Measurements from ENCODE around the gene UGT1A3. TPM values are rescaled to one million over a fixed set of nuclear protein-coding genes. Genes with fewer than 3 reads are reported as not detected.

Gene UGT1A3
- total RNA-seq, 1 donor from 2014 or later, result not detected

DNA sequence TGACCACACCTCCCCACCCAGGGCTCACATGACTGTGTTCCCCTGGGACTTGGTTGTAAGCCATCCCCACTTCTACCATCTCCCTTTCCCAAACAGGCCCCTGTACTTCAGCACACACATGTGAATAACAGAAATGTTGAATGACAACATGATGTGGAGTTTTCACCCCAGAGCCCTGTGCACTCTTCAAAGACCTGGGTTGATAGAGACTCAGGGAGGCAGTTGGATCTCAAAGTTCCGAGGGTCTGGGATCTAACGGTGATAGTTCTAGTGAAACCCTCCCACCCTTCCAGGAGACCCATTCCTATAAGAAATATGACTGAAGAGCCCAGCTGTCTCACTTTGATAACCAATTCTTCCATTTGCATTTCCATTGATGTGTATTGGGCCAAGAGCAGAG, 49.2 kb downstream of the UGT1A3 start, which contains the start of gene MROH2A:
TSS of gene MROH2A (plus strand) at position 301 of the 400 bp plus-strand sequence. CDS start 1,029 bp downstream, outside the sequence.
- no peak for DNase-seq
- CTCF ChIA-PET, result no interaction called here
- no peak for ATAC-seq (ENCODE audit: low read depth)
- no peaks in the 10 kb centered on the region for H3K4me1 Mint-ChIP-seq
- H3K27me3 Mint-ChIP-seq, result peaks cover 27% of the 10 kb centered on the region
- H3K4me3 Mint-ChIP-seq, result no peak within 1 kb of the TSS
- POLR2A ChIA-PET, result no interaction called here
- H3K36me3 Mint-ChIP-seq (ENCODE audit: low read depth), result no peaks in the 10 kb centered on the region
- no peak within 1 kb of the TSS for H3K27ac Mint-ChIP-seq
- H3K9me3 Mint-ChIP-seq, result peaks cover 12% of the 10 kb centered on the region
- intact Hi-C loops (cut with micrococcal nuclease), result no loop called here
- TF ChIP-seq CTCF (IDR thresholded peaks at IDR 0.05), result no peak

DNA sequence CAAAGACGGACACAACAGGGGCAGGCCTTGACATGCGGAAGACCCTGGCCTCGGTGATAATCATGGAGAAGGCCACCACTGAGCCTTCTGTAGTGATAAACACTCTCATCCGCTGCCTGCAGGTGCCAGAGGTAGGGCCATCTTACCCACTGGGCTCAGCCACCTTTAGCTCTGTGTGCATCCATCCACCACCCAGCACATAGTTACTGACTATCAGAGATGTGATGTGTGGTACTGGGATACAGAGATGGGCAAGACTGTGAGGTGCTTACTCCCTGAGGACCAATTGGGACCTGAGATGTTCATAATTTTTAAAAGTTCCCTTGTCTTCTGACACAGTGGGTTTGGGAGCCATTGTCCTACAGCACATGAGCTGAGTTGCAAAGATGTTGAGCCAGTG, 50.9 kb downstream of the UGT1A3 start:
- ATAC-seq (ENCODE audit: low read depth) (no peak), DNase-seq (no peak)
- intact Hi-C loops (cut with micrococcal nuclease), result no loop called here
- H3K27ac Mint-ChIP-seq, result no peak overlapping the region
- peaks cover 29% of the 10 kb centered on the region for H3K27me3 Mint-ChIP-seq
- CTCF ChIA-PET, result no interaction called here
- H3K9me3 Mint-ChIP-seq, result peaks cover 12% of the 10 kb centered on the region
- no peak overlapping the region for H3K4me3 Mint-ChIP-seq
- TF ChIP-seq CTCF (IDR thresholded peaks at IDR 0.05), result no peak
- H3K36me3 Mint-ChIP-seq (ENCODE audit: low read depth), result no peaks in the 10 kb centered on the region
- POLR2A ChIA-PET, result no interaction called here
- no peaks in the 10 kb centered on the region for H3K4me1 Mint-ChIP-seq

DNA sequence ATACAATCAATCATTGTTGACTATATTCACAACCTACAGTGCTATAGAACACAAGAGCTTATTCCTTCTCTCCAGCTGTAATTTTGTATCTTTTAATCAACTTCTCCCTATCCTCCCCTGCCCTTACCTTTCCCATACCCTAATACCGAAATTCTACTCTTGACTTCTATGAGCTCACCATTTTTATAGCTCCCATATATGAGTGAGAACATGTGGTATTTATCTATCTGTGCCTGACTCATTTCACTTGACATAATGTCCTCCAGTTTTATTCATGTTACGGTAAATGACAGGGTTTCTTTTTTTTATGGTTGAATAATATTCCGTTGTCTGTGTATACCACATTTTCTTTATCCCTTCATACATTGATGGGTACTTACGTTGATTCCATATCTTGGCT, 51.9 kb downstream of the UGT1A3 start:
- H3K27me3 Mint-ChIP-seq, result peaks cover 24% of the 10 kb centered on the region
- ATAC-seq (ENCODE audit: low read depth) (no peak), DNase-seq (no peak)
- no peak for TF ChIP-seq CTCF (IDR thresholded peaks at IDR 0.05)
- POLR2A ChIA-PET, result no interaction called here
- intact Hi-C loops (cut with micrococcal nuclease), result no loop called here
- CTCF ChIA-PET, result no interaction called here
- peaks cover 11% of the 10 kb centered on the region for H3K9me3 Mint-ChIP-seq
- no peak overlapping the region for H3K4me3 Mint-ChIP-seq
- no peaks in the 10 kb centered on the region for H3K36me3 Mint-ChIP-seq (ENCODE audit: low read depth)
- no peak overlapping the region for H3K27ac Mint-ChIP-seq
- H3K4me1 Mint-ChIP-seq, result no peaks in the 10 kb centered on the region

DNA sequence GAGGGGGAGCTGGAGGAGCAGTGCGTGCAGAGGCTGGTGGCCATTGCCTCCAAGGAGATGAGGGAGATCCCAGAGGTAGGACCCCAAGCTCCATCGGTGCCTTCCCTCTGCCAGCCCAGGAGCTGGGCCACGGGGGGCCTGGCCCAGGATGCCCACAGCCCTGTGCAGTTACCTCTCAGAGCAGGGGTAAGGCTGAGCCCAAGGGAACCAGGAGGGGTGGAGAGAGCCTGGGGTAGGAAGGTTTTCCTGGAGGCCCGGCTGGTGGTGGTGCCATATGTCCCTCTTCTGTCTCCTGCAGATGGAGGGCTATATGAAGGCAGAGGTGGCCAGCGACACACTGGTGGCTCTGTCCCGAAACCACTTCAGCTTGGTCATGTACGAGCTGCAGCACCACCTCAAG, 60.7 kb downstream of the UGT1A3 start:
- H3K4me3 Mint-ChIP-seq, result no peak overlapping the region
- no peak overlapping the region for H3K27ac Mint-ChIP-seq
- no peaks in the 10 kb centered on the region for H3K36me3 Mint-ChIP-seq (ENCODE audit: low read depth)
- DNase-seq (no peak), ATAC-seq (ENCODE audit: low read depth) (no peak)
- TF ChIP-seq CTCF (IDR thresholded peaks at IDR 0.05), result no peak
- POLR2A ChIA-PET, result no interaction called here
- CTCF ChIA-PET, result no interaction called here
- no peaks in the 10 kb centered on the region for H3K4me1 Mint-ChIP-seq
- peaks cover 7% of the 10 kb centered on the region for H3K27me3 Mint-ChIP-seq
- H3K9me3 Mint-ChIP-seq, result peaks cover 2% of the 10 kb centered on the region
- intact Hi-C loops (cut with micrococcal nuclease), result no loop called here

DNA sequence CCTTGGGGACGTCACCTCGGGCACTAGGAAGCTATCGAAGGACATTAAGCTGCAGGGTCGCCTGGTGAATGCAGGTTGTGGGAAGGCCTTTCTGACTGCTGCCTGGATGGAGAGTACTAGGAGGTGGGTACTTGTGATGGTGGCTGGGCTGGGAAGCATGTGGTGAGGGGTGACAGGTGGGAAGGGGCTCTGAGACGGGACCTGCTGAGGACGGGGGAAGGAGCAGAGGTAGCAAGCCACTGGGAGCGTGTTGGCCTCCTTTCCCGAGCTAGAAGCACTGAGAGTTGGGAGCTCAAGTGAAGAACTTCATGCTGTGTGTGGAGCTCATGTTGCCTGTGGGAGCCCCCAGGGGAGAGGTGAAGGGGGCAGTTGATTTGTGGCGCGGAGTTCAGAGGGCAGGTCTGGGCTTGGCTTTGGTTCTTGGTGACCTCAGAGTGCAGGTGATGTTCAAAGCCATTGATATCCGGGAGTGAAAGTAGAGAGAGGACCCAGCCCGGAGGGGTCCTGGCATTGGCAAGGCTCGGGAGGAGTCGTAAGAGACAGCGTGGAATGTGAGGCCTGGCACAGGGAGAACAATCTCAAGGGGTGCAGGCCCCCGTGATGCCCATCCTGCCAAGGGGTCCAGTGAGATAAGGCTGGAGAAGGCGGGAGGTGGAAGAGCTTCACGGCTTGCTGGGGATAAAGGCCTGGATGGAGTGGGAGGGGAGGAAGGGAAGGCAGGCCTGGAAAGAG, 62.5 kb downstream of the UGT1A3 start:
- no peaks in the 10 kb centered on the region for H3K4me1 Mint-ChIP-seq
- ATAC-seq (ENCODE audit: low read depth), result no peak
- peaks cover 7% of the 10 kb centered on the region for H3K27me3 Mint-ChIP-seq
- no peaks in the 10 kb centered on the region for H3K9me3 Mint-ChIP-seq
- DNase-seq, result no peak
- CTCF ChIA-PET, result no interaction called here
- TF ChIP-seq CTCF (IDR thresholded peaks at IDR 0.05), result no peak
- no peaks in the 10 kb centered on the region for H3K36me3 Mint-ChIP-seq (ENCODE audit: low read depth)
- no peak overlapping the region for H3K4me3 Mint-ChIP-seq
- H3K27ac Mint-ChIP-seq, result no peak overlapping the region
- POLR2A ChIA-PET, result no interaction called here
- intact Hi-C loops (cut with micrococcal nuclease), result no loop called here

Data from activated B cell treated with CpG ODN at 0.5 μM for 24 hours (primary cell).